Measurements from ENCODE around the gene AHDC1. TPM values are rescaled to one million over a fixed set of nuclear protein-coding genes. Genes with fewer than 3 reads are reported as not detected.
A peak's percentile ranks its signal among the peaks of the same experiment; 100 is the strongest.

Gene AHDC1
- total and polyA plus RNA-seq, 2 of the 13 experiments (the other 11 are each of a cell fraction or from before 2014, with no cell fraction given): 1.0 to 2.7 TPM

DNA sequence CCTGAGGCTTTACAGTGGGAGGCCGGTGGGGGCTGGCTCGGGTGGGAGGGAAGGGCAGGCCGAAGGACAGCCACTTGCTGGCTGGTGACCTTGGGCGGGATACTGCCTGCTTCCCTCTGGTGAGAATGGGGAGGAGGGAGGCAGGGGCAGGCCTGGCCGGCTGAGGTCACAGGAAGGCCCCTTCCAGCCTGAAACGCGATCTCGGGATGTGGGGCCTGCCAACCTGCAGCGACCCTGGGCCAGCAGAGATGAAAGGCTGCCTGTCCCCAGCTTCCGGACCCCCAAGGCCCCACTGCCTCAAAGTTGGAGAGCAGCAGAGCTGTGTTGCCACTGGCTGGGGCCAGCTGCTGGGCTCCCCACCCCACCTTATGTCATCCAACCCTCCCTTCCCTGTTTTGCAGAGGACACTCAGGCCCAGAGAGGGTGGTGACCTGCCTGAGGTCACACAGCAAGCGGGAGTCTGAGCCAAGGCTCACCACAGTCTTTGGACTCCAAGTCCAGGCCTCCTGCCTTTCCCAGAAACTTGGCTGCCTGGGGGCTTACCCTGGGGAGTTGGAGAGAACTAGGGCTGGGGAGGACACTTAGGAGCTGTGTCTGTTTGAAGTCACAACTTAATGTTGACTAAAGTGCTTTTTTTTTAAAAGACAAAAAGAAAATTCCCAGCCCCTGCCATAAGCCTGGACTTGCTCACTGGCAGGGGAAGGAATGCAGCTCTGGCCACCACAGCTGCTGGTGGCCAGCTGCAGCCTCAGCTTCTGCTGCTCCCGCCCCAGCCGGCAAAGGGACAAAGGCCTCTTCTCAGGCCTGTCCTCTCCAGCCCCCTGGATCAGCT lies 99.1 kb downstream of the AHDC1 start (continued):
- TF ChIP-seq ZNF580 (CRISPR knock-in tag; IDR thresholded peaks at IDR 0.05; ENCODE audit: borderline replicate concordance, low read depth) (no peak), MYC (CRISPR knock-in tag; IDR thresholded peaks at IDR 0.05; ENCODE audit: borderline replicate concordance) (peak; percentile 48; the same call in 1 of the 2 replicates), ARID3A (IDR thresholded peaks at IDR 0.05; ENCODE audit: low read depth, low read length) (peak; percentile 22; the same call in 1 of the 2 replicates), RBM39 (IDR thresholded peaks at IDR 0.05; ENCODE audit: low read depth, low read length, poor library complexity, severe bottlenecking) (peak; percentile 23), ZXDC (CRISPR knock-in tag; IDR thresholded peaks at IDR 0.05) (no peak), ZSCAN25 (CRISPR knock-in tag; IDR thresholded peaks at IDR 0.05) (peak; percentile 71), TBX2 (CRISPR knock-in tag; IDR thresholded peaks at IDR 0.05; ENCODE audit: borderline replicate concordance) (peak; percentile 79; the same call in 1 of the 2 replicates), HNF1B (CRISPR knock-in tag; IDR thresholded peaks at IDR 0.05) (no peak; the same call in none of the 2 replicates), NFKB2 (CRISPR knock-in tag; IDR thresholded peaks at IDR 0.05; ENCODE audit: borderline replicate concordance) (peak; percentile 52; the same call in 1 of the 2 replicates), RNF2 (conservative IDR thresholded peaks at IDR 0.05; ENCODE audit: low read depth) (0 out of 2 replicates have a peak, but pooled peaks have one; percentile 18), KLF9 (CRISPR knock-in tag; IDR thresholded peaks at IDR 0.05; ENCODE audit: low read depth) (no peak), RBM22 (optimal IDR thresholded peaks at IDR 0.05; ENCODE audit: low read length) (peak; percentile 71), ZNF780A (CRISPR knock-in tag; IDR thresholded peaks at IDR 0.05) (no peak), ZNF30 (CRISPR knock-in tag; IDR thresholded peaks at IDR 0.05) (0 out of 2 replicates have a peak, but pooled peaks have one; percentile 23)
- TF ChIP-seq, protein P1, sequence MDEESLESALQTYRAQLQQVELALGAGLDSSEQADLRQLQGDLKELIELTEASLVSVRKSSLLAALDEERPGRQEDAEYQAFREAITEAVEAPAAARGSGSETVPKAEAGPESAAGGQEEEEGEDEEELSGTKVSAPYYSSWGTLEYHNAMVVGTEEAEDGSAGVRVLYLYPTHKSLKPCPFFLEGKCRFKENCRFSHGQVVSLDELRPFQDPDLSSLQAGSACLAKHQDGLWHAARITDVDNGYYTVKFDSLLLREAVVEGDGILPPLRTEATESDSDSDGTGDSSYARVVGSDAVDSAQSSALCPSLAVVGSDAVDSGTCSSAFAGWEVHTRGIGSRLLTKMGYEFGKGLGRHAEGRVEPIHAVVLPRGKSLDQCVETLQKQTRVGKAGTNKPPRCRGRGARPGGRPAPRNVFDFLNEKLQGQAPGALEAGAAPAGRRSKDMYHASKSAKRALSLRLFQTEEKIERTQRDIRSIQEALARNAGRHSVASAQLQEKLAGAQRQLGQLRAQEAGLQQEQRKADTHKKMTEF (CRISPR knock-in tag; IDR thresholded peaks at IDR 0.05): peak; percentile 83
- TF ChIP-seq, protein P2, sequence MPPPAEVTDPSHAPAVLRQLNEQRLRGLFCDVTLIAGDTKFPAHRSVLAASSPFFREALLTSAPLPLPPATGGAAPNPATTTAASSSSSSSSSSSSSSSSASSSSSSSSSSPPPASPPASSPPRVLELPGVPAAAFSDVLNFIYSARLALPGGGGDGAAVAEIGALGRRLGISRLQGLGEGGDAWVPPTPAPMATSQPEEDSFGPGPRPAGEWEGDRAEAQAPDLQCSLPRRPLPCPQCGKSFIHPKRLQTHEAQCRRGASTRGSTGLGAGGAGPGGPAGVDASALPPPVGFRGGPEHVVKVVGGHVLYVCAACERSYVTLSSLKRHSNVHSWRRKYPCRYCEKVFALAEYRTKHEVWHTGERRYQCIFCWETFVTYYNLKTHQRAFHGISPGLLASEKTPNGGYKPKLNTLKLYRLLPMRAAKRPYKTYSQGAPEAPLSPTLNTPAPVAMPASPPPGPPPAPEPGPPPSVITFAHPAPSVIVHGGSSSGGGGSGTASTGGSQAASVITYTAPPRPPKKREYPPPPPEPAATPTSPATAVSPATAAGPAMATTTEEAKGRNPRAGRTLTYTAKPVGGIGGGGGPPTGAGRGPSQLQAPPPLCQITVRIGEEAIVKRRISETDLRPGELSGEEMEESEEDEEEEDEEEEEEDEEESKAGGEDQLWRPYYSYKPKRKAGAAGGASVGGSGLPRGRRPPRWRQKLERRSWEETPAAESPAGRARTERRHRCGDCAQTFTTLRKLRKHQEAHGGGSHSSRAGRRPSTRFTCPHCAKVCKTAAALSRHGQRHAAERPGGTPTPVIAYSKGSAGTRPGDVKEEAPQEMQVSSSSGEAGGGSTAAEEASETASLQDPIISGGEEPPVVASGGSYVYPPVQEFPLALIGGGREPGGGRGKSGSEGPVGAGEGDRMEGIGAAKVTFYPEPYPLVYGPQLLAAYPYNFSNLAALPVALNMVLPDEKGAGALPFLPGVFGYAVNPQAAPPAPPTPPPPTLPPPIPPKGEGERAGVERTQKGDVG (CRISPR knock-in tag; IDR thresholded peaks at IDR 0.05; ENCODE audit: borderline replicate concordance): peak; percentile 60; the same call in 1 of the 2 replicates

Data from HepG2 (cell line).